Vein endothelial cell (primary cell): ENCODE results near the gene WWOX. TPM values are rescaled to one million over a fixed set of nuclear protein-coding genes. Genes with fewer than 3 reads are reported as not detected.

Experiments used
- small RNA-seq: library from RNA; depleted of rRNA; stranded (forward); fragments of <200 nt; gene quantifications from one replicate; pipeline ENCODE3, GENCODE V24; 2012
- total RNA-seq: library from RNA; depleted of rRNA; stranded (reverse); fragments of >200 nt; gene quantifications from 2 replicates; pipeline ENCODE4 v1.2.3, GENCODE V29; 2012

WWOX gene
- 12.1 and 12.6 TPM in 2 replicates for total RNA-seq

GRCh38 chr16:78099271-78100111, at the start of gene WWOX:
WWOX (plus strand) TSS chr16:78099654.

Small RNAs within 50 kb of the gene (small RNA-seq; reads per million reads assigned to genes)
- not detected for gene AC027279.3

Other genes with a start within 250 kb of the WWOX start
- gene CLEC3A, start 77.1 kb upstream of the WWOX start, total RNA-seq: not detected in 2 replicates